ENCODE data around the gene MEIS2.

Gene MEIS2

DNA sequence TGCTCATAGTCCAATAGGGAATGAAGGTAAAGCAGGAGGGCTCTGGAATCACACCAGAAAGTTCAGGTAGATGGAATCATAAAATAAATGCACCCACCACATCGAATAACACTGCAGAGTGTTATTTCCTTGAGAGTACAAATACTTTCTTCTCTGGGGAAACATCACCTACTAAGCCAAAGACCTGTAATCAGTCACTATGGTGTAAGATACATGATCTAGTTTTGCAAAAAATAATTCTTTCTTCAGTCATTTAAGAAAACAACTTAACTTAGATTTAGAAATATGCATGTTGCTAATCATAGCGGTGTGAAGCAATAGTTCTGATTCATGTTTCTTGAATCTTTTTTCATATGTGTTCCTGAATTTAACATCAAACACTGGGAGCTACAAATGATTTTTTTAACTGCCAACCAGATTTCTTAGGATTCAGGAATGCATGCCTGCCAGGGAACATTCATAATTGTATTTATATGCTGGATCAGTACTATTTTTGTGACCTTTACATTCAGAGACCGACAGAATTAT is 40.2 kb upstream of the MEIS2 start:
- Histone ChIP-seq H3K4me3 (ENCODE audit: severe bottlenecking) (no peak overlapping the region), H3K27me3 (ENCODE audit: insufficient read depth, poor library complexity, severe bottlenecking) (peaks cover 4% of the 10 kb centered on the region), H3K36me3 (ENCODE audit: low read depth) (no peaks in the 10 kb centered on the region), H3K27ac (ENCODE audit: poor library complexity, severe bottlenecking) (no peak overlapping the region), H3K9me3 (ENCODE audit: severe bottlenecking) (no peaks in the 10 kb centered on the region), H3K4me1 (ENCODE audit: insufficient read depth, poor library complexity, severe bottlenecking) (no peaks in the 10 kb centered on the region)
- ATAC-seq (ENCODE audit: low read depth) (no peak), DNase-seq (ENCODE audit: low spot score) (no peak)
- TF ChIP-seq CTCF (IDR thresholded peaks at IDR 0.05; ENCODE audit: poor library complexity, severe bottlenecking): no peak

- no peak for DNase-seq (ENCODE audit: low spot score)
- no peak overlapping the region for H3K27ac ChIP-seq (ENCODE audit: poor library complexity, severe bottlenecking)
- H3K4me1 ChIP-seq (ENCODE audit: insufficient read depth, poor library complexity, severe bottlenecking): no peaks in the 10 kb centered on the region
- no peaks in the 10 kb centered on the region for H3K9me3 ChIP-seq (ENCODE audit: severe bottlenecking)
- H3K36me3 ChIP-seq (ENCODE audit: low read depth): no peaks in the 10 kb centered on the region
- H3K4me3 ChIP-seq (ENCODE audit: severe bottlenecking): no peak overlapping the region
- ATAC-seq (ENCODE audit: low read depth): no peak
- peaks cover 4% of the 10 kb centered on the region for H3K27me3 ChIP-seq (ENCODE audit: insufficient read depth, poor library complexity, severe bottlenecking)
- TF ChIP-seq CTCF (IDR thresholded peaks at IDR 0.05; ENCODE audit: poor library complexity, severe bottlenecking): no peak
Observed at GRCh38 chr15:37138591-37139215, 38.4 kb upstream of the MEIS2 start.

DNA sequence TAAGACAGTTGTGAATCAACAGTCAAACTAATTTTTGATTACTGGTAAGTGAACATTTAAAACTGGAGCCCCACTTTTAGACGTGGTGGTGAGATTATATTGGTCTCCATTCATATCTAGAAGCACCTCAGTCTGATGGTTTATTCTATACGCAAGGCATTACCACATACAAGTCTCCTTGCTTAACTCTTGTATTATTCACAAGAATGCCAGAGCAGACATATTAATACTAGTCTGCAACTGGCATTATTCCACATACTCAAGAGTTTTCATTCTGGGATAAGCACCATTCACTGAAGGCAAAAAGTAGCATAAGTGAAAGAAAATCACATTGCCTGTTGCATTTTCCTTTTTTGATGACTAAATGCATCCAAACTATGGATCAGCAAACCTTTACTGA is 36.9 kb upstream of the MEIS2 start:
- Histone ChIP-seq H3K27me3 (ENCODE audit: insufficient read depth, poor library complexity, severe bottlenecking) (peaks cover 9% of the 10 kb centered on the region), H3K36me3 (ENCODE audit: low read depth) (no peaks in the 10 kb centered on the region), H3K9me3 (ENCODE audit: severe bottlenecking) (no peaks in the 10 kb centered on the region), H3K27ac (ENCODE audit: poor library complexity, severe bottlenecking) (no peak overlapping the region), H3K4me1 (ENCODE audit: insufficient read depth, poor library complexity, severe bottlenecking) (no peaks in the 10 kb centered on the region), H3K4me3 (ENCODE audit: severe bottlenecking) (no peak overlapping the region)
- TF ChIP-seq CTCF (IDR thresholded peaks at IDR 0.05; ENCODE audit: poor library complexity, severe bottlenecking): no peak
- DNase-seq (ENCODE audit: low spot score): no peak
- ATAC-seq (ENCODE audit: low read depth): no peak

- Histone ChIP-seq H3K4me1 (ENCODE audit: insufficient read depth, poor library complexity, severe bottlenecking) (no peaks in the 10 kb centered on the region), H3K36me3 (ENCODE audit: low read depth) (no peaks in the 10 kb centered on the region), H3K27me3 (ENCODE audit: insufficient read depth, poor library complexity, severe bottlenecking) (peaks cover 15% of the 10 kb centered on the region), H3K9me3 (ENCODE audit: severe bottlenecking) (no peaks in the 10 kb centered on the region), H3K27ac (ENCODE audit: poor library complexity, severe bottlenecking) (no peak overlapping the region), H3K4me3 (ENCODE audit: severe bottlenecking) (no peak overlapping the region)
- no peak for TF ChIP-seq CTCF (IDR thresholded peaks at IDR 0.05; ENCODE audit: poor library complexity, severe bottlenecking)
- DNase-seq (ENCODE audit: low spot score) (no peak), ATAC-seq (ENCODE audit: low read depth) (no peak)
Observed at GRCh38 chr15:37136666-37137065, 36.3 kb upstream of the MEIS2 start.

GRCh38 chr15:37135225-37135624 is 34.9 kb upstream of the MEIS2 start:
- Histone ChIP-seq H3K4me3 (ENCODE audit: severe bottlenecking) (no peak overlapping the region), H3K4me1 (ENCODE audit: insufficient read depth, poor library complexity, severe bottlenecking) (no peaks in the 10 kb centered on the region), H3K36me3 (ENCODE audit: low read depth) (no peaks in the 10 kb centered on the region), H3K27ac (ENCODE audit: poor library complexity, severe bottlenecking) (no peak overlapping the region), H3K9me3 (ENCODE audit: severe bottlenecking) (no peaks in the 10 kb centered on the region), H3K27me3 (ENCODE audit: insufficient read depth, poor library complexity, severe bottlenecking) (peaks cover 23% of the 10 kb centered on the region)
- no peak for DNase-seq (ENCODE audit: low spot score)
- peak; percentile 27 for TF ChIP-seq CTCF (IDR thresholded peaks at IDR 0.05; ENCODE audit: poor library complexity, severe bottlenecking)
- peak; percentile 71 for ATAC-seq (ENCODE audit: low read depth)

Measured in RWPE2 (cell line).